A172 (cell line): Measurements from ENCODE around the gene FAM53A. TPM values are rescaled to one million over a fixed set of nuclear protein-coding genes. Genes with fewer than 3 reads are reported as not detected.
"Not testable (repeated sequence)": the region's sequence is repeated elsewhere in the genome, so short reads cannot be mapped to it uniquely, and the experiment has no call there.

Experiments
- DNase-seq: peaks from one replicate; pipeline ENCODE4 v3.0.0-alpha.2; 2015; ENCODE audit warnings: low spot score
- total RNA-seq: library from RNA; depleted of rRNA; stranded (reverse); fragments of >200 nt; shearing (Covaris generic); gene quantifications from 2 replicates; pipeline ENCODE4 v1.2.3, GENCODE V29; 2014

The FAM53A gene
- total RNA-seq, 1 experiment from 2014 or later = 4.1 TPM

DNA sequence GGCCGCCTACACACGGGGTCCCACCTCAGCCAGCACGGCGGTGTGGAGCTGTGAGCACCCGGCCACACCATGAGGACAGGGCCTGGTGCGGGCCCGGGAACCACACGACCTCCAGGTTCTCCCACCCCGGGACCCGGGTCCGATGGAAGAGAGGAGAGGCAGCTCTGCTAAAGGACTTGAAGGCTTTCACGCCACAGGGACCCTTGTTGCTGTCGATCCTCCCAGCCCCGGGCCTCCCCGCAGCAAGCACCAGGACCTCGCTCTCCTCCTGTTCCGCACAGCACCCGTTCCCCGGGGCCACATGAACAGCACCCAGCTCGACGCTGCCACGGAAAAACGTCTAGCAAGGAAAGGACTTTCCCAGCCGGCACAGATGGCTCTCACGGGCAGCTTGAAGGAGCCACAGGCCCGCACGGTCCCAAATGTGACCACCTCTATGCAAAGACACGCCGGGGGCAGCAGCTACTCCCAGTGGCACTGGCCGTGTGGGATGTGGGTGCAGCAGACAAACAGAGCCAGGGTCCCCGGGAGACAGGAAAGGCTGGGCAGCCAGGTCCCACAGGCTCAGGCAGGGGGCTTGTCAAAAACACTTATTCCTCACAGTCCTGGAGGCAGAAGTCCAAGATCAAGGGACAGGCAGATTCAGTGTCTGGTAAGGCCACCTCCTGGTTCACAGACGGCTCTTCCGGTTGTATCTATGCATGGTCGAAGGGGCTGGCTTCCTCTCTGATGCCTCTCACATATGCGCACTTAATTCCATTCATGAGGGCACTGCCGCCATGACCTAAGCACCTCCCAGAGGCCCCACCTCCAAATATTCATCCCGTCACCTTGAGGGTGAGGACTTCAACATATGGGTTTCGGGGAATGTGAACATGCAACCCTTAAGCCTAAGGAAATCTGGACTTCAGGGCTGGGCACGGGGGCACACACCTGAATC lies 24.7 kb downstream of the FAM53A start:
- DNase-seq = no peak

DNA sequence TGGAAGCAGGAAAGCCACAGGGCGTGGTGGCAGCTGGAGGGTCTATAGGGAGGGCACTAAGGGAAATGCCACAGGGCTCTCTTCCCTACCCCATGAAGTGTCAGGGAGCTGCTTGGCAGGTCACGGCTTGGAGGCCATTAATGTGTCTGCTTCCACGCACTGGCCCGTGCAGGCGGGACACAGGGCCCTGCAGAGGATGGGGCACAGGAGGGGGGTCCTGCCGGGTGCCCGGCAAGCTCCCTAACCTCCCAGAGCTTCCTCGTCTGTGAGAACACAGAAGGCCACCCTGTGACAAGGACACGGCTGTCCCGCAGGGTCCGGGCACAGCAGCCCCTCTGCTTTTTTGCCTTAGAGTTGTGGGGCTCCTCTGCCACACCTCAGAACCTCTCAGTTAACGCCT lies 25.5 kb downstream of the FAM53A start:
- no peak for DNase-seq

DNA sequence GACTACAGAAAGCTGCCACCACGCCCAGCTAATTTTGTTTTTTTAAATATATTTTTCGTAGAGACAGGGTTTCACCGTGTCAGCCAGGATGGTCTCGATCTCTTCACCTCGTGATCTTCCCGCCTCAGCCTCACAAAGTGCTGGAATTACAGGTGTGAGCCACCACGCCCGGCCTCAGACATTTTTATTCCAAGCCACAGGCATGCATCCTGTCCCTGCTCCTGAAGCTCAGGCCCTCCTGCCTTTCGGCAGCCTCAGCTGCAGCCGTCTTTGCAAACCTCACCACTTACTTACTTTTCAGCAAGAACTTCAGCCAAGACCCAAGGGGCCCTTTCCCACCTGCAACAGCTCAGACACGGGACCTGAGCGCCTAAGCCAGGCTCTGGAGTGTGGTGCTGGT lies 26.0 kb downstream of the FAM53A start:
- peak; percentile 13 for DNase-seq

GRCh38 chr4:1656986-1657385 lies 27.1 kb downstream of the FAM53A start:
- no peak for DNase-seq

DNA sequence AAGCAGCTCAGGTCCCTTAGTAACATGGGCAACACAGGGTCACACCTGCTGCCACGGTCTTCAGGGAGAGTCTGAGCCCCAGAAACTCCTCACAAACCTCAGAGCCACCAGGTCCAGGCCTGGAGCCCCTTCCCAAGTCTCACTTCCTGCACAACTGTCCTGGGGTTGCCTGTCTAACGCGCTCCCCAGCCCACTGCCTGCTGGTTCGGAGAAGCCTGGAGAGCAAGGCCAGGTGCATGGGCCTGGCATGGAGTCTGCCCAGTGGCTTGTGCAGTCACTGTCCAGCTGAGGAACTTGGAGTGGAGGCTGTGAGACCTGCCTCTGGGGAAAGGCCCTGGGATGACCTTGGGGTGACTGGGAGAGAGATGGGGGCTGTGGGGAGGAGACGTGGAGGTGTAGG lies 28.0 kb downstream of the FAM53A start:
- DNase-seq = no peak

DNA sequence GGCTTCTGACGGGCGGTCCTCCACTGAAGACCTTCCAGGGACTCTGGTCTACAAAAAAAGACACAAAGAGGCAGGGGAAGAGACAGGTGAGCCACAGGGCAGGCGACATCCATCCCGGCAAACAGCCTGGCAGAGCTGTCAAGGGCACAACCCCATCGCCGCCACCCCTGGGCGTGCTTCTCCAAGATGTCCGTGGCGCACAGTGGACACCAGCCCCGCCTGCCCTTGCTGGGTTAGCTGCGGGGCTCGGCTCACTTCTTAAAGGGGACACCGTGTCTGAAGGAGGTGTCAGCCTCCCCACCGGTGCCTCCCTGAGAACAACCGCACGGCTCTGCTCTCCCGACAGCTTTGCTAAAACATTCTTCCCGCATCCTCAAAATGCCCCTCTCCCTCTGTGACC lies 28.4 kb downstream of the FAM53A start:
- DNase-seq = no peak

GRCh38 chr4:1655081-1655480 lies 29.0 kb downstream of the FAM53A start:
- no peak for DNase-seq

- no peak for DNase-seq
Observed at GRCh38 chr4:1654216-1654955, 29.7 kb downstream of the FAM53A start.

GRCh38 chr4:1653776-1654175 lies 30.3 kb downstream of the FAM53A start:
- no peak for DNase-seq

GRCh38 chr4:1652088-1652487 lies 32.0 kb downstream of the FAM53A start:
- no peak for DNase-seq

- no peak for DNase-seq
Observed at GRCh38 chr4:1651609-1652008, 32.5 kb downstream of the FAM53A start.

GRCh38 chr4:1648962-1649361 lies 35.2 kb downstream of the FAM53A start:
- DNase-seq = no peak

GRCh38 chr4:1647432-1647831 lies 36.7 kb downstream of the FAM53A start:
- no peak for DNase-seq

GRCh38 chr4:1646690-1647089 lies 37.4 kb downstream of the FAM53A start:
- no peak for DNase-seq

DNA sequence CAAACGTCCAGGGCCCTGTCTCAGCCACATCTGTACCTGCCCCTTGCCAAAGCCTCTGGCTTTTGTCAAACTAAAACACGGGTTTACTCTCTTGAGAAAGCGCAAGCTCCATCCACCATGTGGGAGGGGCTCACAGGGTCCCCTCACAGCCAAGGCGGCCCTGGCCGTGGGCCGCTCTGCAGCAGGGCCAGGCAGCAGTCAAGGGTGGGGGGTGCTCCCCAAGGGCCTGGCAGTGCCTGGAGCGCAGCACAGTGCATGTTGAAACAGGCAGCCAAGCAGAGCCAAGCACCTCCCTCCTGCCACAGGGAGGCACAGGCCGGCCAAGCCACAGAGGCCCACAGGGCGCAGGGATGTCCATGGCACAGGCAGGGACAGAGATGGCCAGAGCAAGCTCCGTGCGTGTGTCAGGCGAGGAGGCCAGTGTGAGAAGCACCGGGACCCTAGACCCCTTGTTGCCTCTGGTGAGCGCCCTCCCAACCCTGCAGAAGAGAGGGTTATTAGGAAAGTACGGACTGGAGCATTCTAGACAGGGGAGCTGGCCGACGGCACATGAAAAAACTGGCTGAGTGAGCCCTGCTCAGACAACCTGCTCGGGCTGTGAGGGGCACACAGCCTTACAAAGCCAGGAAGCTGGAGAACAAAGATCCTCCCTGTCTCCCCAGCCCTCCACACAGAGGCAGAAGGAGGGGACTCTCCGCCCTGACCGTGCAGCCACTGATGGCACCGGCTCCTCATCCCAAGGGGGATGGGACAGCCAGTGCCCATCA lies 39.0 kb downstream of the FAM53A start:
- no peak for DNase-seq

DNA sequence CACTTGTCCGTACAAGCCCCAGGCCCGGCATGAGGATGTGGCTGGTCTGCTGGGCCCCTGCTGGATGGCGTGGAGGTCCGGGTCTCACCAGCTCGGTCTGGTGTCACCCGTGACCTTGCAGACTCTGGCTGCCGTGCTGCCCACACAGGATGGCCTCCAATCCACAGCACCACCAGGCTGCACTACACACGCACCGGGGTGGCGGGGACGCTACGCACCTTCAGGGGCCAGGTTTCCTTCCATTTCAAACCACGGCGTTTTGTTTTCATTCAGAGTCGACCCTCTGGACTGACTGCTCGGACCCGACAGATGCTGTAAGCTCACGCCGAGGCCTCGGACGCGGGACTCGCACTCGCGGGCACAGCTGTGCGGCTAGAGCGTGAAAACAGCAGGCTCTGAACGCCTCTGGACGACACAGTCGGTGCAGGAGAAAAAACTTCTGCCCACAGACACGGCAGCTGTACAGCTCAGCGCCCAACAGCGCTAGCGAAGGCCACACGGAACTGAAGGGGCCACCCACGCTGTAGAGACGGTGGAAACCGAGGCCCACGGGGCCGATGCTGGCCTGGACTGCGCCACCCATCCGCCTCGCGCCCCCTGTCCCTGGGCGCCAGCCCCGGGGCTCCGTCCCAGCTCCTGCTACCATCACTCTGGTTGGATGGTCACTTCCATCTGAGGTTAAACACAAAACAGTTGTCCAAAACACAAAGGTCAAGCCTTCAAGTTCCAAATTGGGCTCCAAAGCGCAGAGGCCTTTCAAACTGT lies 40.0 kb downstream of the FAM53A start:
- DNase-seq = no peak

DNA sequence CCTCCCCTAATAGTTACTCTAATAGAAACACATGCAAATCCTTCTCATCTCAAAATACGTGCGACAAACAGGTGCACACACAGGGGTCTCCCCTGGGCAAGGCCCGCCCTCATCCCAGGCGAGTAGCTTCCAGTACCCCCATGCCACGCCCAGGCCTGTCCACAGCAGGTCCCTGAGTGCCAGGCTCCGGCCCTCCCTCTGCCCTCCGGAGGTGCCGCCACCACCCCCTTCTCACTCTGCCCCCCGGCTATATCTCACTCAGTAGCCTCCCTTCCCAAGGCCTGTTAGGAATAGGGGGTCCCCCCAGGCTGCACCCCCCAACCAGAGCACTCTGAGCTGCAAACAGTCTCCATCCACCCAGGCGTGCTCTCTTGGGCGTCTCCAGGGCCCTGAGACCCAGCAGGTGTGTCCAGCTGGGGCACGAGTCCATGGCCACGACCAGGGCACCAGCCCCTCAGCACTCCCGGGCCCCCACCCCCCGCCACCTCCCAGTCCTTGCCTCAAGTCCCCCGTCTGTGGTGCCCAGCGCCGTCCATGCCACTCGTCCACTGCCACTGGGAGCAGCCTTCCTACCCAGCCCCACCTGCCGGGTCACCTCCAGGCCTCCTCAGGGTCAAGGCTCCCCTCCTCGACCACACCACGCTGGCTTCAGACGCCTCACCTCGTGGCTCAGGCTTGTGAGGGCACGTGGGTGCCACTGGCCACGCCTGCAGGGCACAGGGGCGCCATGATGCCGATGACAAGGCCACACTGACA lies 41.7 kb downstream of the FAM53A start:
- DNase-seq = no peak

GRCh38 chr4:1641671-1642070 lies 42.4 kb downstream of the FAM53A start:
- no peak for DNase-seq

DNA sequence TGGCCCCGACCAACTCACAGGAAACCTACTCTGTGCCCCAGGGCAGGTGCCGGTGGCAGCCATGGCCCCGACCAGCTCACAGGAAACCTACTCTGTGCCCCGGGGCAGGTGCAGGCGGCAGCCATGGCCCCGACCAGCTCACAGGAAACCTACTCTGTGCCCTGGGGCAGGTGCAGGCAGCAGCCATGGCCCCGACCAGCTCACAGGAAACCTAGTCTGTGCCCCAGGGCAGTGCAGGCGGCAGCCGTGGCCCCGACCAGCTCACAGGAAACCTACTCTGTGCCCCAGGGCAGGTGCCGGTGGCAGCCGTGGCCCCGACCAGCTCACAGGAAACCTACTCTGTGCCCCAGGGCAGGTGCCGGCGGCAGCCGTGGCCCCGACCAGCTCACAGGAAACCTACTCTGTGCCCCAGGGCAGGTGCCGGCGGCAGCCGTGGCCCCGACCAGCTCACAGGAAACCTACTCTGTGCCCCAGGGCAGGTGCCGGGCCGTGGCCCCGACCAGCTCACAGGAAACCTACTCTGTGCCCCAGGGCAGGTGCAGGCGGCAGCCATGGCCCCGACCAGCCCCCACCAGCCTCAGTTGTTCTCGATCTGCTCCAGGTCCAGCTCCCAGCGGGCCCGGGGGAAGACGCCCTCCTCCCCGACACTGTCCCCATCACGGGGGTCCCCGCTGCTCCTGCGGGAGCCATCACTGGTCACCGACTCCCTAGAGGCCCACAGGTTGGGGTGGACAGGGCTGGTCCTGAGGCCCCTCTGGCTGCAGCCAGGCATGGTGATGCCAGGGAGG lies 43.2 kb downstream of the FAM53A start:
- not testable (repeated sequence) for DNase-seq

GRCh38 chr4:1640190-1640589 lies 43.9 kb downstream of the FAM53A start:
- no peak for DNase-seq
